Right forelimb (tissue), 1 donor: ENCODE data around the gene KCNA3.
"Not testable (repeated sequence)": the region's sequence is repeated elsewhere in the genome, so short reads cannot be mapped to it uniquely, and the experiment has no call there.

Source experiments
- DNase-seq: peaks from one replicate; pipeline ENCODE4 v3.0.0-alpha.2; 2018

Gene KCNA3

GRCh38 chr1:110677526-110677925 lies 2.8 kb upstream of the KCNA3 start:
- DNase-seq, result no peak

GRCh38 chr1:110676970-110677369 lies 2.2 kb upstream of the KCNA3 start:
- DNase-seq, result no peak

DNA sequence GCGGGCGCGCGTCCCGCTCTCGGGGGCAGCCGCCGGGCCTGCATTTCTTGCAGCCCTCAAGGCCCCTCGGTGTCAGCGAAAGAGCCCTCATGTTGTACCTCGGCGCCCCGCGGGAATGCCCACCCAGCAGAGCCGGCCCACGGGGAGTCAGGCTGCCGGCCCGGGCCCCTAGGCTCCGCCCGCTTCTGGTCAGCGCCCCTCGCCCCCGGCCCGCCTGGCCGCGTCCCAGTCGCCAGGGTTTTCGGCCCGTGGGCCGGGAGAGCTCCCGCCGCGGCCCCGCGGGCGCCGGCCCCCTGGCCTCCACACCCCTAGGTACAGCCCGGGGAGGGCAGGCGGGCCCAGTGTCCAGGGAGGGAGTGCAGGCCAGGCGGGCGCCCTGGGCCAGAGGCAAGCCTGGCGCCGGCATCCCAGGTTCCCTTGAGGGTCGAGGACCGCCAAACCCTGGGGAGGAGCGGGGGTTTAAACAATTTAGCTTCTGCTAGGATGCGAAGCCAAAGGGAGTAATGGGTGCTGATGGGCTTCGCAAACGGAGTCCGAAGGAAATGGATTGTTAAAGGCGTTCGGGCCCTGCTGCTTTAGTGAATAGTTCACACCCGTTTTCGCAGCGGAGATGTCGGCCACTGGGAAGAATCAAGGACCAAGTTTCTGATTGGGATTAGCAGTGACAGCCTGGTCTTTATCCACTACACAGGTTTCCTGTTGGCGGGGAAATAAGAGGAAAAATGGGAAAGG lies 486 bp upstream of the KCNA3 start:
- DNase-seq, result no peak

GRCh38 chr1:110673805-110674336 lies 869 bp downstream of the KCNA3 start:
- no peak for DNase-seq

DNA sequence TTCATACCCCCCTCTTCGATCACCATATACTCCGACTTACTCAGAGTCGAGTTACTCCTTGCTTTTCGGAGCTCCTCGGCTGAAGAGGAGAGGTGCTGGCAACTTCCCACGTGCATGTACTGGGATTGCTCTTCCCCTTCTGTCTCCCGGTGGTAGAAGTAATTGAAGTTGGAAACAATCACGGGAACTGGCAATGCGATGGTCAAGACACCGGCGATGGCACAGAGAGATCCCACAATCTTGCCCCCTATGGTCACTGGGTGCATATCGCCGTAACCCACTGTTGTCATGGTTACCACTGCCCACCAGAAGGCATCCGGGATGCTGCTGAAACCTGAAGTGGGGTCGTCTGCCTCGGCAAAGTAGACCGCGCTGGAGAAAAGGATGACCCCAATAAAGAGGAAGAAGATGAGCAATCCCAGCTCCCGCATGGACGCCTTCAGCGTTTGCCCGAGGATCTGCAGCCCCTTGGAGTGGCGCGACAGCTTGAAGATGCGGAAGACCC lies 1.5 kb downstream of the KCNA3 start:
- DNase-seq, result no peak

DNA sequence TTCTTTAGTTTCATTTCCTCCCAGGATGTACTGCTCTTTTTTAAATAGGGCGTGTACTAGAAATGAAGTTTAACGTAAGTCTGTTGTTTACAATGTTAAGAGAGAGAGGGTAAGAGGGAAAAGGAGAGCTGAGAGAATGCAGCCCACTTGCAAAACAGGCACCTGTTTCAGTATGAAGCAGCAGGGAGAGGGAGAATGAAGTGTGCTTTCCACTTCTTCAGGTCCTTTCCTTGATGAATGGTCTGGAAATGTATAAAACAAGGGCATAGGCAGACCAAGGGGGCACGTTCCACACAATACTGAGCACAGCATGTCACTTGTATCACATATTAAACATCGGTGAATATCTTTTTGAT lies 2.0 kb downstream of the KCNA3 start:
- DNase-seq, result no peak

GRCh38 chr1:110672001-110672752 lies 2.6 kb downstream of the KCNA3 start:
- DNase-seq, result no peak

GRCh38 chr1:110671361-110671760 lies 3.4 kb downstream of the KCNA3 start:
- DNase-seq, result no peak

GRCh38 chr1:110668549-110668948 lies 6.2 kb downstream of the KCNA3 start:
- DNase-seq, result no peak

DNA sequence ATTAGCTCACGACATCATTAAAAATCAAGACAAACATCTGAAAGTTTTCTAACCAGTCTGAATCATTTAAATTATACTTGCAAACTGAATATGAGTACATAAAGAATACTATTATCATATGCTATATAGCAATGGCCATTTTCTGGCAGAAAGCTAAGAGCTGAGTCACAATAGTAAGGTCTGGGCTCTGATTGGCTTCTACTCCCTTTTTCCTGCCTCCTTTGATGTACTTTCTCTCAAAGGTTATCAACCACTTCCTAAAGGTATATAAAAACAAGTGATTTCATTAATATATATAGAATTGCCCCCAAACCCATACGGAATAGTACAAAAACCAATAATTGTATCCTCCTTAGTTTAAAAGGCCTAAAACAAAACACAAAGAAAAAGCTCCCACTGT lies 7.0 kb downstream of the KCNA3 start:
- DNase-seq, result no peak

DNA sequence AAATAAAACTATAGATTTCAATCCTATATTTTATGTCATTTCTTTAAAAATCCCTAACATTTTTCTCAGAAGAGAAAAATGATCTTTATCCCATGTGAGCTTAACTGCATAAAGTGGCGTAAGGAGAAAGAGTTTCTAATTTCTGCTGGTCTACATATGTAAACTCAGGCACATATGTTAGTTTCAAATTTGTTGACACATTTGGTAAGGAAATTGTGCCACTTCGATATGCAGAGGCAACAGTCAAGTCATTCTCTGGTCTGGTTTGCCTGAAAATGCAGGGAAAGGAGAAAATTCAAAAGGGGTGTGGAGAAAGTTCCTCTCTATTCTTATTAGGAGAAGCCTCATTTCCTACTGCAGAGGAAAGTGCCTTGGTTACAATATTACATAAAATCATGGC lies 11.5 kb downstream of the KCNA3 start:
- DNase-seq, result no peak

DNA sequence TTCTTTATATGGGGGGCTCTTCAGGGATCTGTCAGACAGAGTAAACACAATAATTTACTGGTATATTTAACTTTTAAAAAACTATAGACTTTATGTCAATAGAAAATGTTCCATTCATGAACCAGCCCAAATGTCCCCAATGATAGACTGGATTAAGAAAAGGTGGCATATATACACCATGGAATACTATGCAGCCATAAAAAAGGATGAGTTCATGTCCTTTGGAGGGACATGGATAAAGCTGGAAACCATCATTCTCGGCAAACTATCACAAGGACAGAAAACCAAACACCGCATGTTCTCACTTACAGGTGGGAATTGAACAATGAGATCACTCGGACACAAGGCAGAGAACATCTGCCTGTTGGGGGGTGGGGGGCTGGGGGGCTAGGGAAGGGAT lies 15.2 kb downstream of the KCNA3 start:
- DNase-seq, result not testable (repeated sequence)

- DNase-seq, result no peak
These were observed 17.4 kb downstream of the KCNA3 start for GRCh38 chr1:110657351-110657750.

GRCh38 chr1:110650609-110651008 lies 24.1 kb downstream of the KCNA3 start:
- DNase-seq, result no peak

DNA sequence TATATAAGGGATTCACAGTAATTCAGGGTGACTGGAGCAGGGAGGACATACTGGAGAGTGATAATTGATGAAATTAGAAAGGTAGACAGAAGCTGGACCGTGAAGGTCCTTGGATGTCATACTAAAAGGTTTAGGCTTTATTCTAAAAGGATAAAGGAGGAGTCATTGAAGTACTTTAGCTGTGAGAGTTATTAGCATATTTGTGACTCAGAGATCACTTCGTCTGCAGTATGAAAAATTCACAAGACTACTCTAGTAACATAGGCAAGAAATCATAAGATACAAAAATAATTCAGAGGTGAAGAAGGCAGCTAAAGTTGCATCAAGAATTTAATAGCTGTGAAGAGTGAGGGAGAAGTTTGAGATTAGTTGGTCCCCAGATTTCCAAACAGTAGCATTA lies 26.3 kb downstream of the KCNA3 start:
- no peak for DNase-seq

DNA sequence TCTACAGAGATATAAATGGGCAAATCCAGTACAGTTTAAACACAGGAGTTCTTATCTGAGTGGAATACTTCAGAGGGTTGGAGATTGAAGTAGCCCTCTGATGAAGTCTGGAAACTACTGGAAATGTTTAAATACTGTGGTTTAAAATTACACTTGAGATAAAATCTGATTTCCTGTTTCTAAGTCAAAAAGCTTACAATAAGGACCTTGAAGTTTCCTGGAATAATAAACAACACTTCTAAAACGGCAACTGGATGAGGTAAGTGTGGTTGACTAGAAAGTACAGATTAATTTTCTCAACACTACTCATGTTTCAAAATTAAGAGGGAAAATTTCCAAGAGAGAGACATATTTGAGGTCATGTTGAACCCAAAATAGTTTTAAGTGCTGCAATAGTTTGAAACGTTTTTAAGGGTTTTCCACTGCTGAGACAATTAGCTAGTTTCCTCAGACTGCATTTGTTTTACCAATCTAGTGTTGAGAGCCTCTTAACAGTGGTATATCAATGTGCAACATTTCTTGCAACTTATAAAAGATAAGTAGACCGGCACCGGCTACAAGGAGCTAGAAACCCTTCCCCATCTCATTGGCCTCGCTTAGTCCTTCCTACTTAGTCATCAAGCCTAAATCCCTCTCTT lies 27.4 kb downstream of the KCNA3 start:
- DNase-seq, result no peak

DNA sequence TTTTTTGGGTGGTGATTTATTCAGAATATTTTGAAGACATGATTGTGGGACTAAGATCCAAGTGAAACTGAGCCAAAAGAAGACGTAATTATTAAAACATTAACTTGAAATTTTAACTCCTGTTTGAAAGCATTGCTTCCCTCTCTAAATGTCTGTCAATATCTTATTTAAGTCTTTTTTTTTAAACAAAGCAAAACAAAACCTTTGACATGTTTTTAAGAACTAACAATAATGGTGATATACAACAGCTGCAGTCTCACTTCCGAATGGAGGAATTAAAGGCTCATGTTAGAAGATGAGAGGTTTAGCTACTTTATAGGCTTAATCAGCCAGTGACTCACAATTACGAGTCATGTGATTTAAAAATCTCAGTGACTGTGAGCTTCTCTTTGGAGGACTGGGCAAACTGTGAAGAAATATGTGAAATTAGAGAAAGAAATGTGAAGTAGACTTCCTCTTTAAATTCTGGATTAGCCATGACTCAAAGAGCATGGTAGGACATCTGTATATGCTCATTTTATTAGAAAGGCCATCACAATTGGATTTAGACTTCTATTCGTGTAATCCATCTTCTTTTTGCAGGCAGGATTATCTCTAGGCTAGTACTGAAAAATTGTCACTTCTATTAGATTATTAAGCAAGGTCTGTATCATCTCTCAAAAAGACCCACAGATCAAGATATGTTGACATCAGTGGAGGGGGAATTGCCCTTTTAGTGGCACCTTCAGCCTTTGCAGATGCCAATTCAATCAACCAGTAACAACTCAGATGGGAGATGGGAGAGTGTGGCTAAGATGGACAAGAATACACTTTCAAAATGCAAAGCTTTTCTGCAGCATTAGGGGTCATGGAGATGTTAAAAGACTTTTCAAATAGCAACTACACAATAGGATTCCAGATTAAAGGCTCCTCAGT lies 28.7 kb downstream of the KCNA3 start:
- no peak for DNase-seq

DNA sequence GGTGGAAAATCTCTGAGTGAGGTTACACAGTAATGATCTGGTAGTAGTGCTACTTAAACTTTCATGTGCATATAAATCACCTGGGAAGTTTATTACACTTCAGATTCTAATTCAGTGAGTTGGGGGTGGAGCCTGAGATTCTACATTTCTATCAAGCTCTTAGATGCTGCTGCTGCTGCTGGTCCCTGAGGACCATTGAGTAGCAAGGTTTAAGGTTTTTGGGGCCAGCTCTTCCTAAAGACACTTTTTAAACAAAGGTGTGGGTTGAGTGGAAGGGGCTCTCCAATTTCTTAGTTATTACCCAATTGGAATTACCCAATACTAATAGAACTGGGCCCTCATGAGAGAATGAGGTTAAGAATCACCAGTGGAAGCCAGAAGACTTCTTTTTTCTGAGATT lies 29.5 kb downstream of the KCNA3 start:
- no peak for DNase-seq

GRCh38 chr1:110643879-110644472 lies 30.8 kb downstream of the KCNA3 start:
- no peak for DNase-seq

DNA sequence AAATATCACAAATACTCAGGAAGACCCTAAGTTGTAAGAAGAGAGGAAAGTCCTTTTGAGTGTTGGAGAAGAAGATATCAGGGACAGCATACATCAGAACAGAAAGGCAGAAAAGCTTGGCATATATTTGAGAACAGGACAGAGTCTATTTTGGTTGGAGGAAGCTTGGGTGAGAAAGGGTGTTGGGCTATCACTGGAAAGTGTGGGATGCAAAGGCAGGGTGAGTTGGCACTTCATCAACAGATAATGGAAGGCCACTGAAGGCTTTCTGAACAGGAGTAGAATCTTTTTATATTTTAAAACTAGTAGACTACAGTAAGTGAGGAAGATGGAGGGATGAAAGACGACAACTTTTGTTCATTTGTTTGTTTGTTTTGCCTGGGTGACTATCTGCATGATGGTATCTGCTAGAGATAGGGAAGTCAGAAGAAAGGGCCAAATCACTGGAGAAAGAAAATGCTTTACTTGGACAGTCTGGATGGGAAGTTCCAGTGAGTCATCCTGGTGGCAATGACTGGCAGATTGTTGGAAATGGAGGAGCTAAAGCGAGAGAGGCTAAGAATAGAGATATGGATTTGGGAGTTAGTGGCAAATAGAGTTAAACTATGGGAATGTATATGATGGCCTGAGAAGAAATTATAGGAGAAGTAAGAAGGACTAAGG lies 34.9 kb downstream of the KCNA3 start:
- DNase-seq, result no peak

- DNase-seq, result no peak
These were observed 36.2 kb downstream of the KCNA3 start for GRCh38 chr1:110638556-110638955.

DNA sequence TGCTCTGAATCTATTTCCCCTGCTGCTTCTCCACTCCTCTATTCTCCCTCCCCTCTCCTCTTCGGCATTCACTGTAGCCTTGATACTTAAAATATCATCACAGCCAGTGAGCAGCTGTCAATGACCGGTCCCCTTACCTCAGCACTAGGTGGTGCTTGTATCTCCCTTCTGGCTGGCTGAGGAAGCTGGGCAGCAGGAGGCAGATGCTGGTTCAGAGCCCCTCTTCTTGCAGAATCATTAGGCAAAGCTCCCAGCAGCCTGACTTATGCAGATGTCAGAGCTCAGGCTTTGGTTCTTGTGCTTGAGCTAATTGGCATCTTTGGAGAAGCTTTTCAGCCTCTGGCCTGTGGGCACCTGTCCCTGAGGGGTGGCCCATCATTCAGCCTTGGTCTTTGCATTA lies 36.7 kb downstream of the KCNA3 start:
- DNase-seq, result no peak
